Neural cell (in vitro differentiated cells): ENCODE results near the gene TMEM98. TPM values are rescaled to one million over a fixed set of nuclear protein-coding genes. Genes with fewer than 3 reads are reported as not detected.
"Not testable (repeated sequence)": the region's sequence is repeated elsewhere in the genome, so short reads cannot be mapped to it uniquely, and the experiment has no call there.

ENCODE experiments used
- H2AFZ ChIP-seq: fragments of 200-600, 300-800 bp; sonication (generic), shearing (Covaris generic); 2 replicates; pipeline ENCODE4 v1.6.0; 2014; ENCODE audit warnings: low read depth, mild to moderate bottlenecking, antibody characterized with exemption, low read length, moderate library complexity
- H3F3A ChIP-seq: fragments of 200-600 bp; shearing (Covaris generic); 2 replicates; pipeline ENCODE4 v1.6.1; 2016; ENCODE audit warnings: mild to moderate bottlenecking, moderate library complexity, mixed read lengths, antibody characterized with exemption, low read length; ENCODE audit not compliant: insufficient read depth, poor library complexity, severe bottlenecking
- H3K27ac ChIP-seq: fragments of 200-600, 300-800 bp; sonication (generic), shearing (Covaris generic); 2 replicates; pipeline ENCODE4 v1.5.1; 2014; ENCODE audit warnings: mild to moderate bottlenecking, low read length, moderate library complexity
- H3K27me3 ChIP-seq: fragments of 300-800, 200-600 bp; sonication (generic), shearing (Covaris generic); 2 replicates; pipeline ENCODE4 v1.6.0; 2014; ENCODE audit warnings: mild to moderate bottlenecking, low read depth, low read length, moderate library complexity; ENCODE audit not compliant: insufficient read depth
- H3K36me3 ChIP-seq: fragments of 300-800, 200-600 bp; sonication (generic), shearing (Covaris generic); 2 replicates; pipeline ENCODE4 v1.5.1; 2014; ENCODE audit warnings: mild to moderate bottlenecking, antibody characterized with exemption, low read length, moderate library complexity; ENCODE audit not compliant: insufficient read depth
- H3K4me2 ChIP-seq: fragments of 300-800, 200-600 bp; sonication (generic), shearing (Covaris generic); 2 replicates; pipeline ENCODE4 v1.6.0; 2014; ENCODE audit warnings: mild to moderate bottlenecking, low read length
- H3K4me3 ChIP-seq: fragments of 300-800, 200-600 bp; sonication (generic), shearing (Covaris generic); 2 replicates; pipeline ENCODE4 v1.5.1; 2014; ENCODE audit warnings: mild to moderate bottlenecking, low read length, moderate library complexity
- H3K79me2 ChIP-seq: fragments of 200-600 bp; shearing (Covaris generic); replicated peaks from 2 replicates; pipeline ENCODE4 v1.6.0; 2014; ENCODE audit warnings: mild to moderate bottlenecking, low read length, moderate library complexity; ENCODE audit not compliant: insufficient read depth
- H3K9ac ChIP-seq: fragments of 300-800, 200-600 bp; sonication (generic), shearing (Covaris generic); 2 replicates; pipeline ENCODE4 v1.6.1; 2016; ENCODE audit warnings: mild to moderate bottlenecking, low read length, mixed read lengths
- H3K9me2 ChIP-seq: fragments of 200-600 bp; shearing (Covaris generic); 2 replicates; pipeline ENCODE4 v1.6.1; 2016; ENCODE audit warnings: mild to moderate bottlenecking, low read length, mixed read lengths; ENCODE audit not compliant: insufficient read depth
- H3K9me3 ChIP-seq: fragments of 200-600, 300-800 bp; sonication (generic), shearing (Covaris generic); 2 replicates; pipeline ENCODE4 v1.6.1; 2016; ENCODE audit warnings: mild to moderate bottlenecking, mixed run types, low read length, moderate library complexity, mixed read lengths
- H4K20me1 ChIP-seq: fragments of 200-600 bp; shearing (Covaris generic); 2 replicates; pipeline ENCODE4 v1.6.1; 2016; ENCODE audit warnings: mild to moderate bottlenecking, mixed run types; ENCODE audit not compliant: insufficient read depth
- CTCF ChIP-seq: fragments of 450-650 bp; IDR thresholded peaks from 2 replicates; pipeline ENCODE4 v1.5.1; 2014; ENCODE audit warnings: antibody characterized with exemption, mild to moderate bottlenecking, moderate library complexity; ENCODE audit not compliant: poor library complexity, severe bottlenecking
- EP300 ChIP-seq: fragments of 450-650 bp; conservative IDR thresholded peaks from 2 replicates; pipeline ENCODE4 v1.6.1; 2014; ENCODE audit warnings: antibody characterized with exemption, mild to moderate bottlenecking, moderate library complexity; ENCODE audit not compliant: poor library complexity, severe bottlenecking
- EZH2 ChIP-seq: fragments of 200-600, 300-800 bp; shearing (Covaris generic), sonication (generic); IDR thresholded peaks from 2 replicates; pipeline ENCODE4 v1.6.1; 2014; ENCODE audit warnings: antibody characterized with exemption, low read length, borderline replicate concordance, mild to moderate bottlenecking; ENCODE audit not compliant: insufficient read depth, poor library complexity, severe bottlenecking
- MXI1 ChIP-seq: fragments of 450-650 bp; conservative IDR thresholded peaks from 2 replicates; pipeline ENCODE4 v1.6.1; 2014; ENCODE audit warnings: antibody characterized with exemption, mild to moderate bottlenecking; ENCODE audit not compliant: poor library complexity, severe bottlenecking
- POLR2AphosphoS5 ChIP-seq: IDR thresholded peaks from 2 replicates; pipeline ENCODE4 v1.6.1; 2012
- RAD21 ChIP-seq: fragments of 450-650 bp; conservative IDR thresholded peaks from 2 replicates; pipeline ENCODE4 v1.6.1; 2014; ENCODE audit warnings: antibody characterized with exemption, mild to moderate bottlenecking, moderate library complexity
- REST ChIP-seq: IDR thresholded peaks from 2 replicates; pipeline ENCODE4 v1.6.1; 2012; ENCODE audit warnings: borderline replicate concordance
- SMC3 ChIP-seq: fragments of 450-650 bp; conservative IDR thresholded peaks from 2 replicates; pipeline ENCODE4 v1.6.1; 2014; ENCODE audit warnings: antibody characterized with exemption, mild to moderate bottlenecking, moderate library complexity; ENCODE audit not compliant: poor library complexity
- TAF1 ChIP-seq: IDR thresholded peaks from 2 replicates; pipeline ENCODE4 v1.6.1; 2012; ENCODE audit warnings: low read depth
- polyA plus RNA-seq: library from polyadenylated mRNA; depleted of rRNA; stranded (reverse); fragments of >200 nt; gene quantifications from 2 replicates; pipeline ENCODE4 v1.2.3, GENCODE V29; 2014

TMEM98 gene
- polyA plus RNA-seq, 1 donor from 2014 or later, result 65.1 TPM

DNA sequence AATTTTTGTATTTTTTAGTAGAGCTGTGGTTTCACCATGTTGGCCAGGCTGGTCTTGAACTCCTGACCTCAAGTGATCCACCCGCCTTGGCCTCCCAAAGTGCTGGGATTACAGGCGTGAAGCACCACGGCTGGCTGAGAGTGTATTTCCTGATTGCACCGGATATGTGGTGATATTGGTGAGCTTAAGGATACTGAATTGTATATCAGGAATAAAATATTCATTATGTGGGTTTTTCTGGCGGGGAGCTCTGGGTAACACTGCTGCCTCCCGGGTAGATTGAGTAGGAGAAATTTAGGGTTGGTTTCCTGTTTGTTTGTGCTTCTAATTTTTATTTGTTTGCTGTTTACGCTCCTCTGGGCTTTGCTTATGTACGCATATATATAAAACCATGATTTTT, 7.7 kb upstream of the TMEM98 start:
- no peaks in the 10 kb centered on the region for H3K9me3 ChIP-seq
- H3K9me2 ChIP-seq, result no peaks in the 10 kb centered on the region
- H3K79me2 ChIP-seq, result no peaks in the 10 kb centered on the region
- H3K27me3 ChIP-seq, result no peaks in the 10 kb centered on the region
- H2AFZ ChIP-seq, result no peak overlapping the region
- H3K27ac ChIP-seq, result no peak overlapping the region
- H3F3A ChIP-seq, result no peaks in the 10 kb centered on the region
- no peak overlapping the region for H3K4me2 ChIP-seq
- TF ChIP-seq CTCF (no peak), SMC3 (no peak), RAD21 (no peak), POLR2AphosphoS5 (no peak), TAF1 (no peak), EZH2 (no peak), EP300 (no peak), MXI1 (no peak)
- H3K9ac ChIP-seq, result no peak overlapping the region
- H4K20me1 ChIP-seq, result no peaks in the 10 kb centered on the region
- H3K36me3 ChIP-seq, result no peaks in the 10 kb centered on the region
- no peak overlapping the region for H3K4me3 ChIP-seq

- no peak overlapping the region for H3K4me3 ChIP-seq
- H3K27me3 ChIP-seq, result no peaks in the 10 kb centered on the region
- H3K36me3 ChIP-seq, result no peaks in the 10 kb centered on the region
- no peaks in the 10 kb centered on the region for H3K79me2 ChIP-seq
- no peak overlapping the region for H3K4me2 ChIP-seq
- H2AFZ ChIP-seq, result no peak overlapping the region
- no peaks in the 10 kb centered on the region for H4K20me1 ChIP-seq
- H3K9me3 ChIP-seq, result no peaks in the 10 kb centered on the region
- H3K27ac ChIP-seq, result no peak overlapping the region
- no peaks in the 10 kb centered on the region for H3K9me2 ChIP-seq
- TF ChIP-seq TAF1, result no peak
- no peak for TF ChIP-seq REST
- TF ChIP-seq POLR2AphosphoS5, result no peak
- no peak for TF ChIP-seq MXI1
- TF ChIP-seq CTCF, result no peak
- TF ChIP-seq EP300, result no peak
- no peak for TF ChIP-seq EZH2
- TF ChIP-seq SMC3, result no peak
- no peak for TF ChIP-seq RAD21
- H3K9ac ChIP-seq, result no peak overlapping the region
- no peaks in the 10 kb centered on the region for H3F3A ChIP-seq
Observed at GRCh38 chr17:32921017-32921416, 6.9 kb upstream of the TMEM98 start.

GRCh38 chr17:32923905-32924304, 4.0 kb upstream of the TMEM98 start:
- H3K9ac ChIP-seq, result not testable (repeated sequence)

More at GRCh38 chr17:32923905-32924304, 4.0 kb upstream of the TMEM98 start:
- H3K9me3 ChIP-seq, H3K27me3 ChIP-seq, H4K20me1 ChIP-seq, H3K79me2 ChIP-seq, H3K9me2 ChIP-seq, H3K27ac ChIP-seq, H3K36me3 ChIP-seq, H2AFZ ChIP-seq, H3F3A ChIP-seq, H3K4me2 ChIP-seq, H3K4me3 ChIP-seq: not testable (repeated sequence)
